Osteoblast (primary cell): ENCODE measurements around the gene CTCF. TPM values are rescaled to one million over a fixed set of nuclear protein-coding genes. Genes with fewer than 3 reads are reported as not detected.

ENCODE experiments used
- DNase-seq: peaks from one replicate; pipeline ENCODE4 v3.0.0; 2011; ENCODE audit warnings: low spot score, mixed read lengths; ENCODE audit not compliant: insufficient read length; ENCODE audit errors: missing footprints
- H2AFZ ChIP-seq: 2 replicates; pipeline ENCODE4 v1.6.0; 2011; ENCODE audit warnings: mild to moderate bottlenecking, low read length
- H3K27ac ChIP-seq: 2 replicates; pipeline ENCODE4 v1.5.1; 2011; ENCODE audit warnings: mild to moderate bottlenecking, low read depth, low read length, moderate library complexity
- H3K27me3 ChIP-seq: 2 replicates; pipeline ENCODE4 v1.6.0; 2012; ENCODE audit warnings: mild to moderate bottlenecking, control low read depth, inconsistent platforms, low read length, moderate library complexity; ENCODE audit not compliant: insufficient read depth
- H3K36me3 ChIP-seq: 2 replicates; pipeline ENCODE4 v1.5.1; 2011; ENCODE audit warnings: mild to moderate bottlenecking, low read length, control low read depth, moderate library complexity; ENCODE audit not compliant: insufficient read depth
- H3K4me1 ChIP-seq: 2 replicates; pipeline ENCODE4 v1.5.1; 2011; ENCODE audit warnings: mild to moderate bottlenecking, low read length, control low read depth, moderate library complexity; ENCODE audit not compliant: insufficient read depth
- H3K4me2 ChIP-seq: 2 replicates; pipeline ENCODE4 v1.6.0; 2011; ENCODE audit warnings: mild to moderate bottlenecking, low read length; ENCODE audit not compliant: insufficient read depth
- H3K4me3 ChIP-seq: fragments of 200-600 bp; sonication (generic); 3 replicates; pipeline ENCODE4 v1.5.1; 2012; ENCODE audit warnings: mild to moderate bottlenecking, low read length, inconsistent platforms; ENCODE audit not compliant: insufficient read depth
- H3K79me2 ChIP-seq: 2 replicates; pipeline ENCODE4 v1.6.0; 2012; ENCODE audit warnings: mild to moderate bottlenecking, low read length, control low read depth, inconsistent platforms; ENCODE audit not compliant: insufficient read depth
- H3K9me3 ChIP-seq: 2 replicates; pipeline ENCODE4 v1.5.1; 2011; ENCODE audit warnings: low read depth, low read length, control low read depth
- H4K20me1 ChIP-seq: 2 replicates; pipeline ENCODE4 v1.6.0; 2012; ENCODE audit warnings: mild to moderate bottlenecking, low read length, control low read depth; ENCODE audit not compliant: insufficient read depth
- total RNA-seq: library from RNA; depleted of rRNA; stranded (reverse); fragments of >200 nt; gene quantifications from 2 replicates; pipeline ENCODE4 v1.2.3, GENCODE V29; 2012
- TF ChIP-seq, protein P1 (sequence below): IDR thresholded peaks from 2 replicates; pipeline ENCODE4 v1.5.1; 2011; ENCODE audit warnings: mild to moderate bottlenecking, low read depth, low read length, moderate library complexity; ENCODE audit errors: extremely low read depth

Gene CTCF
- total RNA-seq, 1 donor: 29.3 TPM

DNA sequence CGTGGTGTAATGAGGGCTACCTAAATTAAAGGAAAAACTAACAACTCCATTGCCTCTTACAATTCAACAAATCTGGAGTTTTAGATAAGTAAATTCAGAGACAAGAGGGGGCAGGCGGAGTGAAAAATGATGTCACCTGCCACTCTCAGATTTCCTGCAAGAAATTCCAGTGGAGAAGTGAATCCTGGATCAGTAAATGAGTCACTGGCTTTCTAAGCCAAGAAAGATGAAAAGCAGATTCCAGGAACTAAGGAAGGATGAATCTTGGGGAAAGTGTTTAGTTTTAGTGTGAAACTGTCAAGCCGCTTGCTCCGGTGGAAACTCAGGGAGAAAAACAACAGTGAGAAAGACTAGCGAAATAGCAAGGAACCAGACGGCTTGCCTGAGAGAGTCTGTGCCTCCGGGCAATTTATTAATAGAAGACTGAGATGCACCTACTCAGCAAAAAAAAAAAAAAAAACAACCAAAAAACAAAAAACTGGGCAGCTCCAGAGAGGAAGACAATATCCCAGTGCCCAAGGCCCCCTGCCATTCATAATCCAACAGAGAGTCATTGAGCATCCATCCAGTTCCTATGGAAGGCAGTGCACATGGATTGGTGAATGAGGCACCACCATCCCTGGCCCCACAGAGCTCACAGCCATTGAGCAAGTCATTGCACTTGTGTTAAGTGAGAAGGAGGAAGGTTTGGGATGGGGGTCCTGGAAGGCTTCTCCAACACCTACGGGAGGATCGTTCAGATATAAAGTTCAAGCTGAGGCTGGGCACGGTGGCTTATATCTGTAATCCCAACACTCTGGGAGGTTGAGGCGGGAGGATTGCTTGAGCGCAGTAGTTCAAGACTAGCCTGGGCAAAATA, 45.8 kb upstream of the CTCF start:
- Histone ChIP-seq H2AFZ (no peak overlapping the region), H3K79me2 (no peaks in the 10 kb centered on the region), H3K4me1 (peaks cover 12% of the 10 kb centered on the region), H3K9me3 (no peaks in the 10 kb centered on the region), H3K27me3 (no peaks in the 10 kb centered on the region), H4K20me1 (no peaks in the 10 kb centered on the region), H3K4me3 (no peak overlapping the region), H3K27ac (peak overlapping the region; percentile 69), H3K4me2 (peak overlapping the region; percentile 72), H3K36me3 (no peaks in the 10 kb centered on the region)
- TF ChIP-seq, protein P1, sequence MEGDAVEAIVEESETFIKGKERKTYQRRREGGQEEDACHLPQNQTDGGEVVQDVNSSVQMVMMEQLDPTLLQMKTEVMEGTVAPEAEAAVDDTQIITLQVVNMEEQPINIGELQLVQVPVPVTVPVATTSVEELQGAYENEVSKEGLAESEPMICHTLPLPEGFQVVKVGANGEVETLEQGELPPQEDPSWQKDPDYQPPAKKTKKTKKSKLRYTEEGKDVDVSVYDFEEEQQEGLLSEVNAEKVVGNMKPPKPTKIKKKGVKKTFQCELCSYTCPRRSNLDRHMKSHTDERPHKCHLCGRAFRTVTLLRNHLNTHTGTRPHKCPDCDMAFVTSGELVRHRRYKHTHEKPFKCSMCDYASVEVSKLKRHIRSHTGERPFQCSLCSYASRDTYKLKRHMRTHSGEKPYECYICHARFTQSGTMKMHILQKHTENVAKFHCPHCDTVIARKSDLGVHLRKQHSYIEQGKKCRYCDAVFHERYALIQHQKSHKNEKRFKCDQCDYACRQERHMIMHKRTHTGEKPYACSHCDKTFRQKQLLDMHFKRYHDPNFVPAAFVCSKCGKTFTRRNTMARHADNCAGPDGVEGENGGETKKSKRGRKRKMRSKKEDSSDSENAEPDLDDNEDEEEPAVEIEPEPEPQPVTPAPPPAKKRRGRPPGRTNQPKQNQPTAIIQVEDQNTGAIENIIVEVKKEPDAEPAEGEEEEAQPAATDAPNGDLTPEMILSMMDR: no peak
- peak; percentile 90 for DNase-seq

DNA sequence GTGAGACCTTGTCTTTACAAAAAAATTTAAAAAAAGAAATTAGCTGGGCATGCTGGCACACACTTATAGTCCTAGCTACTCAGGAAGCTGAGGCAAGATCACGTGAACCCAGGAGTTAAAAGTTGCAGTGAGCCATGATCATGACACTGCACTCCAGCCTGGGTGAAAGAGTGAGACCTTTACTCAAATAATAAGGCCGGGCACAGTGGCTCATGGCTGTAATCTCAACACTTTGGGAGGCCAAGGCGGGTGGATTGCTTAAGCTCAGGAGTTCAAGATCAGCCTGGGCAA, 45.2 kb upstream of the CTCF start:
- H3K79me2 ChIP-seq: no peaks in the 10 kb centered on the region
- H3K4me2 ChIP-seq: no peak overlapping the region
- no peaks in the 10 kb centered on the region for H3K9me3 ChIP-seq
- H3K36me3 ChIP-seq: no peaks in the 10 kb centered on the region
- H3K27me3 ChIP-seq: no peaks in the 10 kb centered on the region
- H3K4me3 ChIP-seq: no peak overlapping the region
- no peak overlapping the region for H3K27ac ChIP-seq
- no peak for DNase-seq
- H4K20me1 ChIP-seq: no peaks in the 10 kb centered on the region
- TF ChIP-seq, protein P1: no peak
- no peak overlapping the region for H2AFZ ChIP-seq
- peaks cover 12% of the 10 kb centered on the region for H3K4me1 ChIP-seq

DNA sequence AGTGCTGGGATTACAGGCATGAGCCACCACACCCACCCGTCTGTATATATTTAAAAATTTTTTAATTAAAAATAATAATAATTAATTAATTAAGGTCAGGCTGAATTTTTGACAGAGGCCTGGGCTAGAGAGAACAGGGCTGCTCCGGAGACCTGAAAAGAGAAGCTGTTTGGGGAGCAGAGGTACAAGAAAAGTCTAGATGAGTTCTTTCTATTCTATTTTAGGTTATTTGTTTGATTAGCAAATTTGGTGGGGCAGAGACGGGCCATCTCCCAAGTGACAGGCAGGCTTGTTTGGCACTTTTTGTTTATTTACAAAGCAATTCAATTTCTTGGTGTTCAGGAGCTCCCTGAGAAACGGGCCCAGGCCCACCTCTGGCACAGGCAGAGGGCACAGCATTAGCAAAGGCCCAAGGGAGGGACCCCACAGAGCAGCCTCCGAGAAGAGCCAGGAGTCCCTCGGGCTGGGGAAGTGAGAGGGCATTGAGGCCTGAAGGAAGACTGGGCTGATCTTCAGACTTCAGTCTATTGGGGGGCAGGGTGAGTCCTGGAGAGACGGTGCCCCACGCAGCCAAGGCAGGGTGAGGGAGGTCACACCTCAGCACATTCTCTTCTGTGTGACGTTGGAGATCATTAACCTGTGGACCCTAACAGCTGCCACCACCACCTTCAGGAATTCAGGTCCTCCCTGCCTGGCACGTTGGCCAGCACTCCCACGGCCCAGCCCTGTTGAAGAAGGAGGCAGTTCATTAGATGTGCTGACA, 44.5 kb upstream of the CTCF start:
- Histone ChIP-seq H4K20me1 (no peaks in the 10 kb centered on the region), H3K27ac (no peak overlapping the region), H3K27me3 (no peaks in the 10 kb centered on the region), H3K79me2 (no peaks in the 10 kb centered on the region), H3K4me2 (no peak overlapping the region), H3K4me1 (peaks cover 12% of the 10 kb centered on the region), H3K4me3 (no peak overlapping the region), H2AFZ (no peak overlapping the region), H3K36me3 (no peaks in the 10 kb centered on the region), H3K9me3 (no peaks in the 10 kb centered on the region)
- DNase-seq: peak; percentile 53
- TF ChIP-seq, protein P1: no peak

DNA sequence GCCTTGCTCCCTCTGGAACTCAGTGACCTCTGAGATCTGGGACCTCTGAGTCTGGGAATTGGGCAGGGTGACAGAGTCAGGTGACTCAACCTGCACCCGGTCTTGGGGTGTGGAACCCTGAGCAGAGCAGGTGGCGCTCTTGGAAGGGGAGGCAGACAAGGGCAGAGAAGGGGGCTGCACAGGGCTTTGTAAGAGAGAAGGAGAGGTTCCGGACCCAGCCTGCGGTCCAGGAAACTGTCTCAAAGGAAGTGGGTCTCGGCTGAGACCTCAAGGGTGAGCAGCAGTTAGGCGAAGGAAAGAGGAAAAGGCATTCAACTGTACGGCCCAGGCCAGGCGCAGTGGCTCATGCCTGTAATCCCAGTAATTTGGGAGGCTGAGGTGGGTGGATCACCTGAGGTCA, 43.6 kb upstream of the CTCF start:
- Histone ChIP-seq H4K20me1 (no peaks in the 10 kb centered on the region), H3K27me3 (no peaks in the 10 kb centered on the region), H3K27ac (no peak overlapping the region), H3K4me2 (no peak overlapping the region), H3K4me1 (peaks cover 12% of the 10 kb centered on the region), H3K4me3 (no peak overlapping the region), H3K36me3 (no peaks in the 10 kb centered on the region), H3K9me3 (no peaks in the 10 kb centered on the region), H2AFZ (no peak overlapping the region), H3K79me2 (no peaks in the 10 kb centered on the region)
- DNase-seq: no peak
- TF ChIP-seq, protein P1: no peak
